OCI-LY7 (cell line): ENCODE data around the gene BIRC2. TPM values are rescaled to one million over a fixed set of nuclear protein-coding genes. Genes with fewer than 3 reads are reported as not detected.

Source experiments
- BruUV-seq: library from RNA; stranded (reverse); fragments of 400-500 nt; replicated peaks from 2 replicates; lab custom pipeline; 2021; lab: Mats Ljungman, UMichigan
- CTCF ChIA-PET: fragments of 300-600 bp; sonication (Branson Sonifier 250); formaldehyde crosslinking; loops from one replicate; lab custom pipeline; 2022; ENCODE audit warnings: antibody characterized with exemption; ENCODE audit not compliant: unreplicated experiment; lab: Charles Lee
- POLR2A ChIA-PET: fragments of 300-600 bp; sonication (Branson Sonifier 250); formaldehyde crosslinking; loops from one replicate; lab custom pipeline; 2022; ENCODE audit warnings: antibody characterized with exemption; lab: Charles Lee
- DNase-seq: peaks from one replicate; pipeline ENCODE4 v3.0.0-alpha.2; 2015; ENCODE audit warnings: low spot score
- H2AFZ ChIP-seq: fragments of 200-600 bp; sonication (generic), shearing (Covaris generic); 2 replicates; pipeline ENCODE4 v1.6.1; 2014; ENCODE audit warnings: mild to moderate bottlenecking, antibody characterized with exemption, low read length, moderate library complexity
- H3K27ac ChIP-seq: fragments of 200-600 bp; sonication (generic); 2 replicates; pipeline ENCODE4 v1.5.1; 2014; ENCODE audit warnings: mixed run types, low read depth, mild to moderate bottlenecking, moderate library complexity, low read length, inconsistent platforms; ENCODE audit not compliant: poor library complexity, severe bottlenecking
- H3K36me3 ChIP-seq: fragments of 200-600 bp; sonication (generic); 2 replicates; pipeline ENCODE4 v1.6.1; 2014; ENCODE audit warnings: mild to moderate bottlenecking, antibody characterized with exemption, low read length, moderate library complexity, mixed read lengths; ENCODE audit not compliant: insufficient read depth
- H3K4me1 ChIP-seq: fragments of 200-600 bp; sonication (generic); 2 replicates; pipeline ENCODE4 v1.5.1; 2014; ENCODE audit warnings: mild to moderate bottlenecking, low read length; ENCODE audit not compliant: insufficient read depth, poor library complexity, severe bottlenecking
- H3K4me2 ChIP-seq: fragments of 200-600 bp; sonication (generic); 2 replicates; pipeline ENCODE4 v1.6.1; 2014; ENCODE audit warnings: mild to moderate bottlenecking, low read length
- H3K4me3 ChIP-seq: fragments of 200-600 bp; sonication (generic); 2 replicates; pipeline ENCODE4 v1.5.1; 2014; ENCODE audit warnings: mild to moderate bottlenecking, low read depth, low read length; ENCODE audit not compliant: poor library complexity, severe bottlenecking
- H3K79me2 ChIP-seq: fragments of 200-600 bp; sonication (generic); 2 replicates; pipeline ENCODE4 v1.6.1; 2016; ENCODE audit warnings: low read depth, mild to moderate bottlenecking, low read length, moderate library complexity, mixed read lengths; ENCODE audit not compliant: insufficient read depth
- H3K9me2 ChIP-seq: fragments of 200-600 bp; sonication (generic); 2 replicates; pipeline ENCODE4 v1.6.1; 2016; ENCODE audit warnings: mild to moderate bottlenecking, low read length, mixed read lengths; ENCODE audit not compliant: insufficient read depth
- H3K9me3 ChIP-seq: fragments of 200-600 bp; sonication (generic); 2 replicates; pipeline ENCODE4 v1.6.1; 2014; ENCODE audit warnings: mild to moderate bottlenecking, mixed run types, low read length, mixed read lengths
- H4K20me1 ChIP-seq: fragments of 200-600 bp; sonication (generic); 2 replicates; pipeline ENCODE4 v1.6.1; 2014; ENCODE audit warnings: mild to moderate bottlenecking, antibody characterized with exemption, low read length, moderate library complexity, mixed read lengths; ENCODE audit not compliant: insufficient read depth
- EZH2phosphoT487 ChIP-seq: fragments of 200-600 bp; sonication (generic); IDR thresholded peaks from 2 replicates; pipeline ENCODE4 v1.6.1; 2018; ENCODE audit warnings: low read depth, borderline replicate concordance, mild to moderate bottlenecking, mixed run types, antibody characterized with exemption, low read length, moderate library complexity, mixed read lengths
- intact Hi-C: fragments of 100-400 bp; cut with micrococcal nuclease; formaldehyde crosslinking; loops from one replicate; pipeline ENCODE4 v1.10.0; 2022; ENCODE audit not compliant: unreplicated experiment
- total RNA-seq, 2 experiments: library from RNA; depleted of rRNA in 1 of 2; stranded (reverse); fragments of >200 nt in 1 of 2; shearing (Covaris generic) in 1 of 2; gene quantifications; 2 replicates each; pipeline ENCODE4 v1.2.3, GENCODE V29; 2014 to 2022
- TF ChIP-seq, protein P1 (sequence below): fragments of 200-600 bp; sonication (generic); conservative IDR thresholded peaks from 2 replicates; pipeline ENCODE4 v1.5.1; 2014; ENCODE audit warnings: mild to moderate bottlenecking, antibody characterized with exemption, low read length, moderate library complexity, mixed read lengths

BIRC2 gene
- total RNA-seq, 2 experiments from 2014 or later: 36.1 to 38.0 TPM

DNA sequence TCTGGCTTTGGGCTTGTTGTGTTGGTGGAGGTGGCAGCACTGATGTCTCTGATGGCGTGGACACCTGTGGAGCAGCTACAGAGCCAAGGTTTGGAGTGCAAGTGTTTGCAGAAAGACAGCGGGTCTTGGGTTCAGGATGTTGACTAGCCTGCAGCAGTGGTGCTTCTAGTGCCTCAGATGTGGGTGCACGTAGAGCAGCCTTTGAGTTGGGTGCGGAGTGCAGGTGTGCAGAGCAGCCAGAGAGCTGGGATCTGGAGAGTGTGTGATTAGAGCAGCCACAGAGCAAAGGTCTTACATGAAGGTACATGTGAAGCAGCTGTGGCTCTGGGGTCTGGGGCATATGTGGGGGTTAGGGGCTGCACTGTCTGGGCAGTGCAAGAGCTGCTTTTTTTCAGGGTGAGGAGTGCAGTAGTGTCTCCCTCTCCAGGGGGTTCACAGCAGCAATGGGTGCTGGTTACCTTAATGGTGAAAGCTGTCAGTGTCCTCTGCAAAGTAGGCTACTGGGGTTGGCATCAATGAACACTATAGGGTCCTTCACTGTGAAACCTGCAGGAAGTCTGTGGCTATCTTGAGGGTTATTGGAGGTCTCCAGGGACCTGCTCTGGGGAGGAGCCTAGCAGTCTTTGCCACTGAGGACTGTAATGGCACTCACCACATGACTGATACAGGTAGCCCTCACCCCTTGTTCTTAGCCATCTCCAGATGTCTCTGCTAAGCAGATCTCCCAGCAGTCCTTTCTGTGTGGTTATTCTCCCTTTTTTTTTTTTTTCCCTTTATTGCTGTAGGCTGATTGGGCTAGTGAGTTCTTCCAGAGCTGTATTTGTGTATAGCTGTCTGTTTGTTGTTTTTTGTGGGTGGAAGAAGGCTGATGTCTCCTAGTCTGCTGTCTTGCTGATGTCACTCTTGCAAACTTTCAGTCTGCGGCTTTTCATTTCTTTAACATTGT, 14.3 kb downstream of the BIRC2 start:
- Histone ChIP-seq H4K20me1 (no peaks in the 10 kb centered on the region), H3K36me3 (peaks cover 79% of the 10 kb centered on the region), H3K4me1 (peaks cover 16% of the 10 kb centered on the region), H3K4me3 (no peak overlapping the region), H3K9me3 (peaks cover 18% of the 10 kb centered on the region; the same call in 1 of the 2 replicates), H3K79me2 (no peaks in the 10 kb centered on the region), H3K4me2 (peak overlapping the region; percentile 43), H2AFZ (no peak overlapping the region), H3K27ac (no peak overlapping the region), H3K9me2 (no peaks in the 10 kb centered on the region)
- CTCF ChIA-PET: interaction anchor here (0.6 kb wide), 1 partner anchor 35 kb away, joined by 3 read pairs; no protein-coding TSS in a partner anchor
- POLR2A ChIA-PET: interaction anchor here (0.7 to 3.7 kb wide), 4 partner anchors 10 to 88 kb away, joined by 3 to 17 read pairs (median 4); no protein-coding TSS in a partner anchor
- TF ChIP-seq, protein P1, sequence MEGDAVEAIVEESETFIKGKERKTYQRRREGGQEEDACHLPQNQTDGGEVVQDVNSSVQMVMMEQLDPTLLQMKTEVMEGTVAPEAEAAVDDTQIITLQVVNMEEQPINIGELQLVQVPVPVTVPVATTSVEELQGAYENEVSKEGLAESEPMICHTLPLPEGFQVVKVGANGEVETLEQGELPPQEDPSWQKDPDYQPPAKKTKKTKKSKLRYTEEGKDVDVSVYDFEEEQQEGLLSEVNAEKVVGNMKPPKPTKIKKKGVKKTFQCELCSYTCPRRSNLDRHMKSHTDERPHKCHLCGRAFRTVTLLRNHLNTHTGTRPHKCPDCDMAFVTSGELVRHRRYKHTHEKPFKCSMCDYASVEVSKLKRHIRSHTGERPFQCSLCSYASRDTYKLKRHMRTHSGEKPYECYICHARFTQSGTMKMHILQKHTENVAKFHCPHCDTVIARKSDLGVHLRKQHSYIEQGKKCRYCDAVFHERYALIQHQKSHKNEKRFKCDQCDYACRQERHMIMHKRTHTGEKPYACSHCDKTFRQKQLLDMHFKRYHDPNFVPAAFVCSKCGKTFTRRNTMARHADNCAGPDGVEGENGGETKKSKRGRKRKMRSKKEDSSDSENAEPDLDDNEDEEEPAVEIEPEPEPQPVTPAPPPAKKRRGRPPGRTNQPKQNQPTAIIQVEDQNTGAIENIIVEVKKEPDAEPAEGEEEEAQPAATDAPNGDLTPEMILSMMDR: no peak
- no peak for TF ChIP-seq EZH2phosphoT487
- intact Hi-C loops: no loop called here
- BruUV-seq: no TSS peak
- peak; percentile 62 for DNase-seq

DNA sequence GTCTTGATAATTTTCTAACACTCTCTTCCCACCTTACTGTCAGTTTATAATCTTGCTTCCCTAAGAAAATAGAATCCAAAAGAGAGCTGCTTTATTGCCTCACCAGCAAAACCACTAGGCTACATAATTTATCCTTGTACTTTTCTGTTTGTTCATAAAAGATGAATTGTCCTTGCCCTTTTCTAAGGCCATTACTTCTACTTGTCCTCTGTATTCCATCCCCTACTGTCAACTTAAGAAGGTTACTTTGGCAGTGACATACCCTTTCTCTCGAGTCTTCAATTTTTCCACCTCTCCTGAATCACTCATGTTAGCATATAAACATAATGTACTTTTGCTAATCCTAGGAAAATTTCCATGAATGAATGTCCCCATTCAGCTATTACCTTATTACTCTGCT, 18.0 kb downstream of the BIRC2 start:
- Histone ChIP-seq H3K79me2 (no peaks in the 10 kb centered on the region), H3K4me1 (peaks cover 23% of the 10 kb centered on the region), H3K9me3 (no peaks in the 10 kb centered on the region), H2AFZ (no peak overlapping the region), H3K36me3 (peaks cover 78% of the 10 kb centered on the region), H4K20me1 (no peaks in the 10 kb centered on the region), H3K27ac (no peak overlapping the region), H3K4me2 (no peak overlapping the region), H3K9me2 (no peaks in the 10 kb centered on the region), H3K4me3 (no peak overlapping the region)
- CTCF ChIA-PET: interaction anchor here (0.9 kb wide), 1 partner anchor 131 kb away, joined by 3 read pairs; no protein-coding TSS in a partner anchor
- no peak for DNase-seq
- intact Hi-C loops: loop anchor here (5.0 kb wide), 1 partner anchor 247 kb away; no protein-coding TSS in a partner anchor
- BruUV-seq: no TSS peak
- TF ChIP-seq EZH2phosphoT487: no peak
- TF ChIP-seq, protein P1: no peak
- POLR2A ChIA-PET: interaction anchor here (0.8 to 1.3 kb wide), 3 partner anchors 15 to 81 kb away, joined by 3 read pairs; no protein-coding TSS in a partner anchor
